DOHH2 (cell line): ENCODE data around the gene CCDC190.
"Not testable (repeated sequence)": the region's sequence is repeated elsewhere in the genome, so short reads cannot be mapped to it uniquely, and the experiment has no call there.

Experiments used
- EZH2phosphoT487 ChIP-seq: fragments of 200-600 bp; sonication (generic); IDR thresholded peaks from 2 replicates; pipeline ENCODE4 v1.6.1; 2017; ENCODE audit warnings: borderline replicate concordance, mild to moderate bottlenecking, antibody characterized with exemption, low read length, moderate library complexity, mixed read lengths
- TF ChIP-seq, protein P1 (sequence below): fragments of 200-600 bp; sonication (generic); IDR thresholded peaks from one replicate; pipeline ENCODE4 v1.5.1; 2014; ENCODE audit warnings: antibody characterized with exemption, mild to moderate bottlenecking, low read depth, low read length; ENCODE audit not compliant: poor library complexity, severe bottlenecking

DNA sequence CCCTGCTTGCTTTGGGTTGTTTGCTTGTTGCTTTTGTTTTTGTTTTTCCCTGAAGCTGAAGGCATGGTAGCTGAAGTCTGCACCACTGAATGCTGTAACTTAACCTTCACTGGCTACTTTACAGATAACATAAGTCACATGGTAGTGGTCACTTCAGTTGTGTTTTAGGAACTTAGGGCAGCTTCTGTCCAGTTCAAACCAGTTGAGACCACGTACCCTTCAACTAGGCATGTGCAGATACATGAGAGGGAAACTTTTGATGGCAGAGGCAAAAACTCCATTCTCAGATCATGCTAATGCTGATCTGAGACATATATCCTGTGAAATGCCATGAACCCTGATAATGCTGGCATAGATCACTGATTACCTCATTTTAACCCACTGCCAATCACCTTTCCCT is 42.3 kb downstream of the CCDC190 start:
- TF ChIP-seq, protein P1, sequence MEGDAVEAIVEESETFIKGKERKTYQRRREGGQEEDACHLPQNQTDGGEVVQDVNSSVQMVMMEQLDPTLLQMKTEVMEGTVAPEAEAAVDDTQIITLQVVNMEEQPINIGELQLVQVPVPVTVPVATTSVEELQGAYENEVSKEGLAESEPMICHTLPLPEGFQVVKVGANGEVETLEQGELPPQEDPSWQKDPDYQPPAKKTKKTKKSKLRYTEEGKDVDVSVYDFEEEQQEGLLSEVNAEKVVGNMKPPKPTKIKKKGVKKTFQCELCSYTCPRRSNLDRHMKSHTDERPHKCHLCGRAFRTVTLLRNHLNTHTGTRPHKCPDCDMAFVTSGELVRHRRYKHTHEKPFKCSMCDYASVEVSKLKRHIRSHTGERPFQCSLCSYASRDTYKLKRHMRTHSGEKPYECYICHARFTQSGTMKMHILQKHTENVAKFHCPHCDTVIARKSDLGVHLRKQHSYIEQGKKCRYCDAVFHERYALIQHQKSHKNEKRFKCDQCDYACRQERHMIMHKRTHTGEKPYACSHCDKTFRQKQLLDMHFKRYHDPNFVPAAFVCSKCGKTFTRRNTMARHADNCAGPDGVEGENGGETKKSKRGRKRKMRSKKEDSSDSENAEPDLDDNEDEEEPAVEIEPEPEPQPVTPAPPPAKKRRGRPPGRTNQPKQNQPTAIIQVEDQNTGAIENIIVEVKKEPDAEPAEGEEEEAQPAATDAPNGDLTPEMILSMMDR, result not testable (repeated sequence)
- not testable (repeated sequence) for TF ChIP-seq EZH2phosphoT487
